Neutrophil (primary cell): ENCODE data around the gene MBD5.

Experiments
- H3K27ac ChIP-seq: fragments of 200-600 bp; sonication (generic); 2 replicates; pipeline ENCODE4 v1.5.1; 2016; ENCODE audit warnings: mild to moderate bottlenecking, moderate library complexity
- H3K27me3 ChIP-seq: fragments of 200-600 bp; sonication (generic); 2 replicates; pipeline ENCODE4 v1.6.0; 2016; ENCODE audit warnings: mild to moderate bottlenecking
- H3K36me3 ChIP-seq: fragments of 200-600 bp; sonication (generic); 2 replicates; pipeline ENCODE4 v1.5.1; 2017
- H3K4me1 ChIP-seq, 2 experiments: fragments of 200-600 bp in 1 of 2; sonication (generic) in 1 of 2; 1 replicate in 1 of 2; 2 replicates in 1 of 2; pipeline versions ENCODE4 v1.5.1 to v1.6.1; 2013 to 2016; ENCODE audit warnings: low read depth in 1 of 2, low read length in 1 of 2, mild to moderate bottlenecking in 1 of 2, moderate library complexity in 1 of 2; ENCODE audit not compliant: control insufficient read depth in 1 of 2, insufficient read depth in 1 of 2
- H3K4me3 ChIP-seq, 2 experiments: fragments of 200-600 bp in 1 of 2; sonication (generic) in 1 of 2; 1 replicate in 1 of 2; 2 replicates in 1 of 2; pipeline ENCODE4 v1.5.1; 2013 to 2016; ENCODE audit warnings: low read depth in 1 of 2, low read length in 1 of 2, mild to moderate bottlenecking in 1 of 2, moderate library complexity in 1 of 2
- H3K9me3 ChIP-seq: fragments of 200-600 bp; sonication (generic); 2 replicates; pipeline ENCODE4 v1.5.1; 2016
- TF ChIP-seq, protein P1 (sequence below): fragments of 200-600 bp; sonication (generic); IDR thresholded peaks from 2 replicates; pipeline ENCODE4 v1.5.1; 2016; ENCODE audit warnings: antibody characterized with exemption

MBD5 gene

GRCh38 chr2:148020111-148021058 is 506 bp upstream of the MBD5 start, which contains the start of gene ORC4:
Gene ORC4, minus strand, starts transcription at chr2:148020737. Its CDS starts 44,779 bp downstream, at chr2:147975958.
- no peaks in the 10 kb centered on the region for H3K27me3 ChIP-seq
- H3K36me3 ChIP-seq = no peaks in the 10 kb centered on the region
- peaks cover 27 to 31% of the 10 kb centered on the region in 2 experiments for H3K4me1 ChIP-seq

GRCh38 chr2:148021886-148022285 is 995 bp downstream of the MBD5 start:
- Histone ChIP-seq H3K9me3 (no peaks in the 10 kb centered on the region), H3K4me3 (peak overlapping the region; percentile 85 to 86), H3K27me3 (no peaks in the 10 kb centered on the region), H3K36me3 (no peaks in the 10 kb centered on the region), H3K27ac (peak overlapping the region; percentile 97), H3K4me1 (peaks cover 27 to 31% of the 10 kb centered on the region in 2 experiments)
- TF ChIP-seq, protein P1, sequence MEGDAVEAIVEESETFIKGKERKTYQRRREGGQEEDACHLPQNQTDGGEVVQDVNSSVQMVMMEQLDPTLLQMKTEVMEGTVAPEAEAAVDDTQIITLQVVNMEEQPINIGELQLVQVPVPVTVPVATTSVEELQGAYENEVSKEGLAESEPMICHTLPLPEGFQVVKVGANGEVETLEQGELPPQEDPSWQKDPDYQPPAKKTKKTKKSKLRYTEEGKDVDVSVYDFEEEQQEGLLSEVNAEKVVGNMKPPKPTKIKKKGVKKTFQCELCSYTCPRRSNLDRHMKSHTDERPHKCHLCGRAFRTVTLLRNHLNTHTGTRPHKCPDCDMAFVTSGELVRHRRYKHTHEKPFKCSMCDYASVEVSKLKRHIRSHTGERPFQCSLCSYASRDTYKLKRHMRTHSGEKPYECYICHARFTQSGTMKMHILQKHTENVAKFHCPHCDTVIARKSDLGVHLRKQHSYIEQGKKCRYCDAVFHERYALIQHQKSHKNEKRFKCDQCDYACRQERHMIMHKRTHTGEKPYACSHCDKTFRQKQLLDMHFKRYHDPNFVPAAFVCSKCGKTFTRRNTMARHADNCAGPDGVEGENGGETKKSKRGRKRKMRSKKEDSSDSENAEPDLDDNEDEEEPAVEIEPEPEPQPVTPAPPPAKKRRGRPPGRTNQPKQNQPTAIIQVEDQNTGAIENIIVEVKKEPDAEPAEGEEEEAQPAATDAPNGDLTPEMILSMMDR = no peak

More at GRCh38 chr2:148020111-148021058, 506 bp upstream of the MBD5 start, which contains the start of gene ORC4:
- TF ChIP-seq, protein P1 = no peak
- H3K9me3 ChIP-seq = no peaks in the 10 kb centered on the region
- peak within 1 kb of the TSS; percentile 97 for H3K27ac ChIP-seq
- peak within 1 kb of the TSS; percentile 85 to 86 for H3K4me3 ChIP-seq

DNA sequence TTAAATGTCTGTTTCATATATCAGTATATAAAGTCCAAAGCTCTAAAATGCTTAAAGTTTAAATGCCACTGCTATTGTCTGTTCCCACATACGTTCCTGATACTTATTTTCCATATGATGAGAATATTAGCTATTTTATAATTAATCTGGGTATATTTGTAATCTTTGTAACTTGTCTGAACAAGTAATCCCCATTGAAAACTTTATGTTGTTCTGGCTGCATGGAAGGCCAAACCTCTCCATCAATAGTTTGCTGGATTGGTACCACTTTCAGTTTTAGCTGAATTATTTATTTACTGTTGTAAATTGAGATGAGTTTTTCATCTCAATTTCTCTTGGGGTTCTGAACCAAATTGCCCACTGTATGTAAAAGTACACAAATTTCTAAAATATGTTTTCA is 1.5 kb downstream of the MBD5 start:
- Histone ChIP-seq H3K36me3 (no peaks in the 10 kb centered on the region), H3K4me1 (peaks cover 27 to 31% of the 10 kb centered on the region in 2 experiments), H3K27me3 (no peaks in the 10 kb centered on the region), H3K27ac (peak overlapping the region; percentile 97), H3K9me3 (no peaks in the 10 kb centered on the region), H3K4me3 (peak overlapping the region; percentile 85 to 86)
- TF ChIP-seq, protein P1 = no peak

DNA sequence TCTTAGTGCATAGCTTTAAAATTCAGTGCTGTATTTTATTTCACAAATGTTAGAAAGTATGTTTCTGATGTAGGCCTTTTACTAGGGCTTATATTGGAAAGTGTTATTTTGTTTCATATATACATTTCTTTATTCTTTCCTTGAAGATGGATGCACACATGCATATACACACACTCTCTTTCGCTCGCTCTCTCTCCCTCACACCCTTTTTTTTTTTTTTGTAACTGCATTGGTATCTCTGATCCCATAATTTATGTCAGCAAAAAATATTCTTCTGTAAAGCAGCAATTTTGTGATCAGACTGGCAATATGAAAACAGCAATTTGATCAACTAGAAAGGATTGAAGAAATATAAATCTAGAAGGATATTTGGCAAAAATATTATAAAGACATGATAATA is 2.0 kb downstream of the MBD5 start:
- TF ChIP-seq, protein P1 = no peak
- no peak overlapping the region for H3K4me3 ChIP-seq

GRCh38 chr2:148023861-148024260 is 3.0 kb downstream of the MBD5 start:
- TF ChIP-seq, protein P1 = no peak
- Histone ChIP-seq H3K9me3 (no peaks in the 10 kb centered on the region), H3K27ac (no peak overlapping the region), H3K4me3 (no peak overlapping the region), H3K27me3 (no peaks in the 10 kb centered on the region), H3K4me1 (peaks cover 27 to 31% of the 10 kb centered on the region in 2 experiments), H3K36me3 (no peaks in the 10 kb centered on the region)

More for the DNA sequence above, 2.0 kb downstream of the MBD5 start:
- Histone ChIP-seq H3K36me3 (no peaks in the 10 kb centered on the region), H3K9me3 (no peaks in the 10 kb centered on the region), H3K27me3 (no peaks in the 10 kb centered on the region), H3K27ac (no peak overlapping the region), H3K4me1 (peaks cover 27 to 31% of the 10 kb centered on the region in 2 experiments)
